Measurements from ENCODE around the gene SLC2A1.
A peak's percentile ranks its signal among the peaks of the same experiment; 100 is the strongest.

The SLC2A1 gene

GRCh38 chr1:42951588-42951987 is 7.1 kb downstream of the SLC2A1 start:
- TF ChIP-seq CTCF (conservative IDR thresholded peaks at IDR 0.05; ENCODE audit: low read depth, low read length): no peak
- H3K4me3 ChIP-seq (ENCODE audit: low read length): peak overlapping the region; percentile 100
- DNase-seq (ENCODE audit: low read depth): no peak

GRCh38 chr1:42950116-42950481 is 8.6 kb downstream of the SLC2A1 start:
- peak overlapping the region; percentile 100 for H3K4me3 ChIP-seq (ENCODE audit: low read length)
- no peak for DNase-seq (ENCODE audit: low read depth)
- no peak for TF ChIP-seq CTCF (conservative IDR thresholded peaks at IDR 0.05; ENCODE audit: low read depth, low read length)

- peak overlapping the region; percentile 100 for H3K4me3 ChIP-seq (ENCODE audit: low read length)
- TF ChIP-seq CTCF (conservative IDR thresholded peaks at IDR 0.05; ENCODE audit: low read depth, low read length): no peak
- DNase-seq (ENCODE audit: low read depth): no peak
Observed at GRCh38 chr1:42949312-42950115, 9.2 kb downstream of the SLC2A1 start.

- TF ChIP-seq CTCF (conservative IDR thresholded peaks at IDR 0.05; ENCODE audit: low read depth, low read length): no peak
- H3K4me3 ChIP-seq (ENCODE audit: low read length): peak overlapping the region; percentile 60
Observed at GRCh38 chr1:42947965-42948732, 10.5 kb downstream of the SLC2A1 start.

GRCh38 chr1:42947117-42947516 is 11.6 kb downstream of the SLC2A1 start:
- H3K4me3 ChIP-seq (ENCODE audit: low read length): peak overlapping the region; percentile 60
- TF ChIP-seq CTCF (conservative IDR thresholded peaks at IDR 0.05; ENCODE audit: low read depth, low read length): no peak

More at GRCh38 chr1:42947965-42948732, 10.5 kb downstream of the SLC2A1 start:
- DNase-seq (ENCODE audit: low read depth): no peak

GRCh38 chr1:42946120-42946898 is 12.4 kb downstream of the SLC2A1 start:
- TF ChIP-seq CTCF (conservative IDR thresholded peaks at IDR 0.05; ENCODE audit: low read depth, low read length): no peak
- H3K4me3 ChIP-seq (ENCODE audit: low read length): peak overlapping the region; percentile 60
- no peak for DNase-seq (ENCODE audit: low read depth)

More at GRCh38 chr1:42947117-42947516, 11.6 kb downstream of the SLC2A1 start:
- DNase-seq (ENCODE audit: low read depth): no peak
